OCI-LY3 (cell line): ENCODE results near the gene GORASP2.

Experiments used
- EZH2phosphoT487 ChIP-seq: fragments of 200-600 bp; shearing (Covaris generic); IDR thresholded peaks from 2 replicates; pipeline ENCODE4 v1.6.1; 2018; ENCODE audit warnings: antibody characterized with exemption, mixed run types, low read depth
- TF ChIP-seq, protein P1 (sequence below): fragments of 200-600, 300-600 bp; sonication (generic); IDR thresholded peaks from 2 replicates; pipeline ENCODE4 v1.5.1; 2014; ENCODE audit warnings: antibody characterized with exemption, low read length, low read depth

DNA sequence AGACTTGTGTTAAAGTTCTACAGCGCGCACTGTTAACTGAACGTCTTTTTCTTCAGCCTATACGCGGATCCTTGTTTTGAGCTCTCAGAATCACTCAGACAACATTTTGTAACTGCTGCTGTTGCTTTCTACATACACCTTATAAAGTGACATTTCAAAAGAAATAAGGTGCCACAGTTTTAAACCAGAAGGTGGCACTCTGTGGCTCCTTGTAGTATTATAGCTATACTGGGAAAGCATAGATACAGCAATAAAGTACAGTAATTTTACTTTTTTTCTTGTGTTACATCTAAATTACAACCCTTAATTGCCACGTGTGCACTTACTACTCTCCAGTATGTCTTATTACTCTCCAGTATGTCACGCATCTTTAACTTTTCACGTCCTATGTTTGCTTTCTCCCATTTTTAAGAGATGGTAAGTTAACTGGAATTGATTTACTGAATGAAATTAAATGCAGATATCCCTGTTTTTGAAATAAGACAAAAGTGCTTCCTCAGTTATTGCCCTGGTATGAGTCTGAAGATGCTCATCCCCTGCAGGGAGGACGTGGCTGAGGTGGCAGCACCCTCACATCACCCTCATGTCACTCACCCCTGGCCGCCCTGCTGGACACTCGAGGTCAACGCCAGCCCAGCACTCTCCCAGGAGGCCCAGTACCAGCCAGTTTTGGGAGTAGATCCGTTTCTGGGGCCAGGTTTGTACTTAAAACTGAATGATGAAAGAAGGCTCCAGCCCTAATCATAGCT lies 37.8 kb downstream of the GORASP2 start:
- TF ChIP-seq, protein P1, sequence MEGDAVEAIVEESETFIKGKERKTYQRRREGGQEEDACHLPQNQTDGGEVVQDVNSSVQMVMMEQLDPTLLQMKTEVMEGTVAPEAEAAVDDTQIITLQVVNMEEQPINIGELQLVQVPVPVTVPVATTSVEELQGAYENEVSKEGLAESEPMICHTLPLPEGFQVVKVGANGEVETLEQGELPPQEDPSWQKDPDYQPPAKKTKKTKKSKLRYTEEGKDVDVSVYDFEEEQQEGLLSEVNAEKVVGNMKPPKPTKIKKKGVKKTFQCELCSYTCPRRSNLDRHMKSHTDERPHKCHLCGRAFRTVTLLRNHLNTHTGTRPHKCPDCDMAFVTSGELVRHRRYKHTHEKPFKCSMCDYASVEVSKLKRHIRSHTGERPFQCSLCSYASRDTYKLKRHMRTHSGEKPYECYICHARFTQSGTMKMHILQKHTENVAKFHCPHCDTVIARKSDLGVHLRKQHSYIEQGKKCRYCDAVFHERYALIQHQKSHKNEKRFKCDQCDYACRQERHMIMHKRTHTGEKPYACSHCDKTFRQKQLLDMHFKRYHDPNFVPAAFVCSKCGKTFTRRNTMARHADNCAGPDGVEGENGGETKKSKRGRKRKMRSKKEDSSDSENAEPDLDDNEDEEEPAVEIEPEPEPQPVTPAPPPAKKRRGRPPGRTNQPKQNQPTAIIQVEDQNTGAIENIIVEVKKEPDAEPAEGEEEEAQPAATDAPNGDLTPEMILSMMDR, result peak; percentile 31; the same call in 1 of the 2 replicates
- TF ChIP-seq EZH2phosphoT487, result no peak
